D721Med (cell line): Measurements from ENCODE around the gene WNT5B.

Experiments
- DNase-seq: peaks from one replicate; pipeline ENCODE4 v3.0.0; 2011; ENCODE audit warnings: low spot score; ENCODE audit not compliant: insufficient read length
- FAIRE-seq: peaks from 2 replicates; lab custom pipeline; 2011; peaks lifted over from hg19 to GRCh38; lab: Jason Lieb, UNC
- TF ChIP-seq, protein P1 (sequence below): IDR thresholded peaks from 2 replicates; pipeline ENCODE4 v1.5.1; 2012; ENCODE audit warnings: mild to moderate bottlenecking, control low read depth; ENCODE audit not compliant: insufficient read depth; ENCODE audit errors: missing control alignments

Gene WNT5B

DNA sequence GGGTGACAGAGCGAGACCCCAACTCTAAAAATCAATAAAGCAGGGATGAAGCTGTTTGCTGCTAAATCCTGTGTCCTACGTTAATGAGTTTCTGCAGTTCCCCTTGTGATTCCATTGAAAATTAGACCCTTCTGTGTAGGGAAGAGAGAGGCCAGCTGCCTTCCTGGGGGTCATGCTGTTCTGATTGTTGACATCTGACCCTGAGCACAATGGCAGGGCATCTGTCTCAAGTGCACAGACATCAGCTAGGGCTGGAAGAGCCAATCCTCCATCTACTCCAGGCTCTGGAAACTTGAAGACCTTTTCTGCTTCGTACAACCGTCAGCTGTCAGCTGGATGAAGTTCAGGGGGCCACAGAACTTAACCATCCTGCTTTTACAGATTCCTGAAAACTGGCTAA lies 44.7 kb upstream of the WNT5B start:
- DNase-seq (no peak), FAIRE-seq (no peak)
- TF ChIP-seq, protein P1, sequence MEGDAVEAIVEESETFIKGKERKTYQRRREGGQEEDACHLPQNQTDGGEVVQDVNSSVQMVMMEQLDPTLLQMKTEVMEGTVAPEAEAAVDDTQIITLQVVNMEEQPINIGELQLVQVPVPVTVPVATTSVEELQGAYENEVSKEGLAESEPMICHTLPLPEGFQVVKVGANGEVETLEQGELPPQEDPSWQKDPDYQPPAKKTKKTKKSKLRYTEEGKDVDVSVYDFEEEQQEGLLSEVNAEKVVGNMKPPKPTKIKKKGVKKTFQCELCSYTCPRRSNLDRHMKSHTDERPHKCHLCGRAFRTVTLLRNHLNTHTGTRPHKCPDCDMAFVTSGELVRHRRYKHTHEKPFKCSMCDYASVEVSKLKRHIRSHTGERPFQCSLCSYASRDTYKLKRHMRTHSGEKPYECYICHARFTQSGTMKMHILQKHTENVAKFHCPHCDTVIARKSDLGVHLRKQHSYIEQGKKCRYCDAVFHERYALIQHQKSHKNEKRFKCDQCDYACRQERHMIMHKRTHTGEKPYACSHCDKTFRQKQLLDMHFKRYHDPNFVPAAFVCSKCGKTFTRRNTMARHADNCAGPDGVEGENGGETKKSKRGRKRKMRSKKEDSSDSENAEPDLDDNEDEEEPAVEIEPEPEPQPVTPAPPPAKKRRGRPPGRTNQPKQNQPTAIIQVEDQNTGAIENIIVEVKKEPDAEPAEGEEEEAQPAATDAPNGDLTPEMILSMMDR, result no peak

GRCh38 chr12:1587927-1588574 lies 41.0 kb upstream of the WNT5B start:
- no peak for FAIRE-seq
- TF ChIP-seq, protein P1, result no peak
- DNase-seq, result no peak

- TF ChIP-seq, protein P1, result no peak
- FAIRE-seq, result no peak
- DNase-seq, result no peak
These were observed 40.5 kb upstream of the WNT5B start for GRCh38 chr12:1588575-1588947.

GRCh38 chr12:1590221-1590979 lies 38.6 kb upstream of the WNT5B start:
- FAIRE-seq, result no peak
- no peak for DNase-seq
- TF ChIP-seq, protein P1, result no peak

- DNase-seq (no peak), FAIRE-seq (no peak)
- TF ChIP-seq, protein P1, result no peak
These were observed 38.0 kb upstream of the WNT5B start for GRCh38 chr12:1591034-1591433.

- DNase-seq (no peak), FAIRE-seq (no peak)
- TF ChIP-seq, protein P1, result no peak
These were observed 37.5 kb upstream of the WNT5B start for GRCh38 chr12:1591543-1591942.
